GM18873 (cell line): ENCODE measurements around the gene VCY.
"Not testable (repeated sequence)": the region's sequence is repeated elsewhere in the genome, so short reads cannot be mapped to it uniquely, and the experiment has no call there.

Experiments
- ATAC-seq: cut with Tn5 transposase; IDR thresholded peaks from one replicate; pipeline ENCODE4 v1.9.1; 2021; ENCODE audit warnings: mild to moderate bottlenecking, moderate library complexity, moderate number of reproducible peaks; ENCODE audit not compliant: unreplicated experiment, low FRiP score

The VCY gene

DNA sequence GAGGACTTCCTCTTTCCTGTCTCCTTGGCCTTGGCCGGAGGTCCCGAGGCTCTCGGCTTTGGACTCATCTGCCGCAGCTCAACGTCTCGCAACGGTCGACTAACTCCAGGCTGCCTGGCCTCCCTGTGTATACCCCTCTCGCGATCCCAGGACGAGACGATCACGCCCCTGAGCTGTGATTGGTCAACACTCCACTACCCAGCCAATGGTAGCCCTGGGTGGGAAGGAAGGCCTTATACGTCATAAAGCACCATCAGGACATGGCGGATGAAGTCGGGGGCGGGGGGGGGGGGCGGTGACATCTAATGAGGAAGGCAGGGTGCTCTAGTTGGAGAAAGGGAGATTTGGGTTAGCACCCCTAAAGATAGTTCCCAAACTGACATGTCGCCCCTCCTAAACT is at the start of gene VCY:
TSS of gene VCY (minus strand) at position 101 of the 400 bp plus-strand sequence. CDS start at position 68, 33 bp downstream.
- ATAC-seq = not testable (repeated sequence)

DNA sequence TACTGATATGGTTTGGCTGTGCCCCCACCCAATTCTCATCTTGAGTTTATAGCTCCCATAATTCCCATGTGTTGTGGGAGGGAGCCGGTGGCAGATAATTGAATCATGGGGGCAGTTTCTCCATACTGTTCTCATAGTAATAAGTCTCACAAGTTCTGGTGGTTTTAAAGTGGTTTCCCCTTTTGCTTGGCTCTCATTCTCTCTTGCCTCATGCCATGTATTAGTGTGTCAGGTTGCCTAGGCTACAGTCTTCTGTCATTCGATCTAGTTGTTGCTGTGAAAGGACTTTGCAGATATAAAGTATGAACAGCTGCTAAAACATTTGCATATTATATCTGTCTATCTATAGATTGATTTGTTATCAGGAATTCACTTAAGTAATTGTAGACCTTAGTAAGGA is 44.1 kb upstream of the VCY start:
- ATAC-seq = not testable (repeated sequence)

DNA sequence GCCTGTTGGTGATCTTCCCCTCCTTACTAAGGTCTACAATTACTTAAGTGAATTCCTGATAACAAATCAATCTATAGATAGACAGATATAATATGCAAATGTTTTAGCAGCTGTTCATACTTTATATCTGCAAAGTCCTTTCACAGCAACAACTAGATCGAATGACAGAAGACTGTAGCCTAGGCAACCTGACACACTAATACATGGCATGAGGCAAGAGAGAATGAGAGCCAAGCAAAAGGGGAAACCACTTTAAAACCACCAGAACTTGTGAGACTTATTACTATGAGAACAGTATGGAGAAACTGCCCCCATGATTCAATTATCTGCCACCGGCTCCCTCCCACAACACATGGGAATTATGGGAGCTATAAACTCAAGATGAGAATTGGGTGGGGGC is 25.6 kb upstream of the VCY start:
- not testable (repeated sequence) for ATAC-seq

DNA sequence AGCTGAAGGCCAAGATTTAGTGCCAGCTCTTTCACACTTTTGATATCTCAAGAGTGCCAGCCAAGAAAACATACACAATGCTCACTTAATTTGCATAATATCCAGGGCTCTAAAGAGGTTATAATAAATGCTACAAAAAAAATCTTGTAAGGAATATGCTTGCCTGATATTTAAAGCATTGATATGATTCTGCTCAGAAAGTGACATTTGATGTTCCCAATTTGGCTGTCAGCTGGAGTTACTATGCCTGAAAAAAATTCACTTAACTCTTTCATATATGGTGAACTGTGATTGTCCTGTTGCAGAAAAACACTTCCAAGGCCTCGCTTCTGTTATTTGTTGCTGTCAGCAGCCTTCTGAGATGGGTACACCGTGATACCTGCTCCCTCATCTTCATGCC is 43.9 kb downstream of the VCY start:
- ATAC-seq = not testable (repeated sequence)
